HepG2 (cell line): ENCODE data around the gene FAAP100. TPM values are rescaled to one million over a fixed set of nuclear protein-coding genes. Genes with fewer than 3 reads are reported as not detected.

Experiments used
- ATAC-seq: fragments of 200-7000 bp; cut with Tn5 transposase; 3 replicates; pipeline ENCODE4 v1.9.1; 2020; ENCODE audit warnings: mild to moderate bottlenecking, moderate library complexity
- BruUV-seq: library from RNA; stranded (reverse); fragments of 400-500 nt; replicated peaks from 2 replicates; lab custom pipeline; 2021; lab: Mats Ljungman, UMichigan
- CTCF ChIA-PET: fragments of 300-600 bp; formaldehyde crosslinking; extraction: SDS; loops from one replicate; lab custom pipeline; 2021; ENCODE audit warnings: low total read pairs, inconsistent platforms, low intra/inter-chr PET ratio; lab: Yijun Ruan, JAX
- POLR2A ChIA-PET: fragments of 350-600 bp; sonication (Branson Sonifier 250); formaldehyde crosslinking; loops from one replicate; lab custom pipeline; 2020; ENCODE audit warnings: antibody characterized with exemption, inconsistent platforms; lab: Yijun Ruan, JAX
- DNase-seq: peaks from one replicate; pipeline ENCODE4 v3.0.0-alpha.2; 2015; ENCODE audit warnings: low spot score
- FAIRE-seq: peaks from 3 replicates; lab custom pipeline; 2011; peaks lifted over from hg19 to GRCh38; lab: Jason Lieb, UNC
- H2AFZ ChIP-seq: one replicate; pipeline ENCODE4 v1.6.1; 2011; ENCODE audit warnings: low read length, inconsistent platforms
- H3K27ac ChIP-seq: fragments of 300-600 bp; 3 replicates; pipeline ENCODE4 v1.8.0; 2011; ENCODE audit warnings: mixed run types, mild to moderate bottlenecking, mixed read lengths, low read length, inconsistent platforms; ENCODE audit not compliant: insufficient read depth; ENCODE audit errors: extremely low read length
- H3K27me3 ChIP-seq, 2 experiments: fragments of 200-600 bp in 1 of 2; 2 replicates in 1 of 2; 3 replicates in 1 of 2; pipeline versions ENCODE4 v1.6.0 to v1.8.0; 2011; ENCODE audit warnings: low read length in 2 of 2, mild to moderate bottlenecking in 2 of 2, moderate library complexity in 2 of 2, inconsistent platforms in 1 of 2; ENCODE audit not compliant: insufficient read depth in 2 of 2, control insufficient read depth in 1 of 2
- H3K36me3 ChIP-seq, 2 experiments: fragments of 200-600 bp in 1 of 2; replicated peaks in 1 of 2; 2 replicates in 1 of 2; 3 replicates in 1 of 2; pipeline versions ENCODE4 v1.5.1 to v1.8.0; 2011; ENCODE audit warnings: low read length in 2 of 2, inconsistent platforms in 1 of 2; ENCODE audit not compliant: insufficient read depth in 2 of 2, control insufficient read depth in 1 of 2
- H3K4me1 ChIP-seq: 2 replicates; pipeline ENCODE4 v1.5.1; 2012; ENCODE audit warnings: low read length, inconsistent platforms; ENCODE audit not compliant: insufficient read depth
- H3K4me2 ChIP-seq: 2 replicates; pipeline ENCODE4 v1.6.0; 2011; ENCODE audit warnings: low read depth, low read length, inconsistent platforms
- H3K4me3 ChIP-seq, 3 experiments: fragments of 200-600 bp in 1 of 3; sonication (generic), shearing (Covaris generic) in 1 of 3; replicated peaks in 1 of 3; 2 replicates each; pipeline ENCODE4 v1.5.1; 2011 to 2016; ENCODE audit warnings: low read length in 3 of 3, inconsistent platforms in 2 of 3, low read depth in 2 of 3, mild to moderate bottlenecking in 2 of 3, control low read depth in 1 of 3, mixed read lengths in 1 of 3; ENCODE audit not compliant: insufficient read depth in 1 of 3
- H3K79me2 ChIP-seq: one replicate; pipeline ENCODE4 v1.6.1; 2011; ENCODE audit warnings: low read length, inconsistent platforms; ENCODE audit not compliant: insufficient read depth
- H3K9ac ChIP-seq: 2 replicates; pipeline ENCODE4 v1.6.0; 2011; ENCODE audit warnings: mild to moderate bottlenecking, low read depth, low read length, inconsistent platforms; ENCODE audit not compliant: insufficient read depth
- H3K9me3 ChIP-seq: 2 replicates; pipeline ENCODE4 v1.5.1; 2012; ENCODE audit warnings: mild to moderate bottlenecking, low read length
- H4K20me1 ChIP-seq: 2 replicates; pipeline ENCODE4 v1.6.0; 2011; ENCODE audit warnings: inconsistent platforms, mild to moderate bottlenecking, low read length, moderate library complexity; ENCODE audit not compliant: insufficient read depth
- AFF4 ChIP-seq: sonication (generic); formaldehyde crosslinking; IDR thresholded peaks from 2 replicates; pipeline ENCODE4 v1.4.0; 2020; ENCODE audit warnings: missing genetic modification reagents
- ARNTL ChIP-seq: sonication (generic); formaldehyde crosslinking; IDR thresholded peaks from 2 replicates; pipeline ENCODE4 v1.4.0; 2020; ENCODE audit warnings: mild to moderate bottlenecking, missing genetic modification reagents
- MED1 ChIP-seq: sonication (generic); formaldehyde crosslinking; IDR thresholded peaks from 2 replicates; pipeline ENCODE4 v1.4.0; 2020; ENCODE audit warnings: missing genetic modification reagents
- MXD4 ChIP-seq: IDR thresholded peaks from 2 replicates; pipeline ENCODE4 v1.6.1; 2016; ENCODE audit warnings: mild to moderate bottlenecking, missing biosample characterization, missing genetic modification reagents
- NONO ChIP-seq, 2 experiments: fragments of 450-650 bp in 1 of 2; sonication (generic) in 1 of 2; formaldehyde crosslinking in 1 of 2; IDR thresholded peaks in 1 of 2; conservative IDR thresholded peaks in 1 of 2; 2 replicates each; pipeline versions ENCODE4 v1.6.1 to v1.8.0; 2017 to 2022; ENCODE audit warnings: mild to moderate bottlenecking in 1 of 2, missing genetic modification reagents in 1 of 2, moderate library complexity in 1 of 2
- PHF8 ChIP-seq: sonication (generic); formaldehyde crosslinking; IDR thresholded peaks from 2 replicates; pipeline ENCODE4 v1.5.0; 2020; ENCODE audit warnings: missing genetic modification reagents
- POLR2AphosphoS5 ChIP-seq: IDR thresholded peaks from 2 replicates; pipeline ENCODE4 v1.6.1; 2012; ENCODE audit warnings: low read depth, low read length
- RAD21 ChIP-seq: fragments of 450-650 bp; formaldehyde crosslinking; IDR thresholded peaks from 2 replicates; pipeline ENCODE4 v1.5.0; 2020; ENCODE audit warnings: mild to moderate bottlenecking
- RBM22 ChIP-seq: fragments of 200-400 bp; formaldehyde crosslinking; optimal IDR thresholded peaks from 2 replicates; pipeline ENCODE3; 2017; ENCODE audit warnings: mild to moderate bottlenecking, low read length, moderate library complexity
- ZNF30 ChIP-seq: sonication (generic); formaldehyde crosslinking; IDR thresholded peaks from 2 replicates; pipeline ENCODE4 v1.5.0; 2020; ENCODE audit warnings: mild to moderate bottlenecking, missing genetic modification reagents
- ZNF335 ChIP-seq: sonication (generic); formaldehyde crosslinking; IDR thresholded peaks from 2 replicates; pipeline ENCODE4 v1.4.0; 2020; ENCODE audit warnings: missing genetic modification reagents
- ZNF337 ChIP-seq: sonication (generic); formaldehyde crosslinking; IDR thresholded peaks from 2 replicates; pipeline ENCODE4 v1.5.1; 2020; ENCODE audit warnings: missing genetic modification reagents, low read depth, mild to moderate bottlenecking, borderline replicate concordance
- ZNF609 ChIP-seq: sonication (generic); formaldehyde crosslinking; IDR thresholded peaks from 2 replicates; pipeline ENCODE4 v1.4.0; 2020; ENCODE audit warnings: mild to moderate bottlenecking, missing genetic modification reagents, borderline replicate concordance
- WGBS: methylation state at CpG from one replicate; pipeline ENCODE4 v1.1.6; 2017; ENCODE audit warnings: low lambda C conversion rate; 5-methylcytosine and 5-hydroxymethylcytosine counted together
- in situ Hi-C: cut with HindIII; loops from 2 replicates; pipeline ENCODE4 v1.10.0; 2017; ENCODE audit warnings: low pct_unique_long_range_greater_than_20kb; ENCODE audit not compliant: extremely low pct_ligation_motif_present
- intact Hi-C: fragments of 100-400 bp; cut with micrococcal nuclease; formaldehyde crosslinking; loops from one replicate; pipeline ENCODE4 v1.10.0; 2022; ENCODE audit not compliant: unreplicated experiment
- polyA plus RNA-seq, 8 experiments: library from polyadenylated mRNA; depleted of rRNA in 3 of 8; stranded (reverse) in 7 of 8; unstranded in 1 of 8; fragments of >200 nt; fragmentation: Illumina TruSeq in 4 of 8; extraction: Trizol in 4 of 8; gene quantifications; 2 replicates each; pipeline versions ENCODE4 v1.2.1 to v1.2.3, GENCODE V29; 2011 to 2016; ENCODE audit warnings: low read depth in 4 of 8, missing spikeins in 1 of 8, mixed read lengths in 1 of 8; ENCODE audit not compliant: insufficient read depth in 1 of 8
- total RNA-seq, 5 experiments: library from RNA; depleted of rRNA; stranded (reverse); fragments of >200 nt; fragmentation: Illumina TruSeq; extraction: Trizol; gene quantifications; 2 replicates each; pipeline ENCODE4 v1.2.3, GENCODE V29; 2016; ENCODE audit warnings: low read depth in 1 of 5

Gene FAAP100
- total and polyA plus RNA-seq, 2 of the 13 experiments (the other 11 are each of a cell fraction or from before 2014, with no cell fraction given): 7.6 to 20.8 TPM

GRCh38 chr17:81511804-81512561 lies 40.2 kb downstream of the FAAP100 start:
- 2% methylated on average over 45 of the region's 62 CpGs for WGBS
- H3K4me1 ChIP-seq: peaks cover 61% of the 10 kb centered on the region
- ATAC-seq (no peak), DNase-seq (no peak), FAIRE-seq (no peak)
- H4K20me1 ChIP-seq: peaks cover 42% of the 10 kb centered on the region
- H3K4me3 ChIP-seq: peak overlapping the region; percentile 67 to 90 (median 75)
- peak overlapping the region; percentile 82 for H3K4me2 ChIP-seq
- H3K79me2 ChIP-seq: peaks cover 26% of the 10 kb centered on the region
- H3K27ac ChIP-seq: peak overlapping the region; percentile 65
- intact Hi-C loops: loop anchor here (10.0 kb wide), 1 partner anchor 117 kb away; the partner anchor contains the start of gene BAHCC1
- ChIA-PET CTCF (no interaction called here), POLR2A (interaction anchor here (0.7 to 4.3 kb wide), 16 partner anchors 9 to 289 kb away, joined by 3 to 27 read pairs (median 5); partner anchors contain the start of genes BAHCC1, CEP131, FAAP100 and SLC38A10)
- H3K9me3 ChIP-seq: no peaks in the 10 kb centered on the region
- H3K9ac ChIP-seq: peak overlapping the region; percentile 86
- no peaks in the 10 kb centered on the region; a peak in 1 of 5 replicates for H3K27me3 ChIP-seq
- in situ Hi-C loops: no loop called here
- peaks cover 14 to 23% of the 10 kb centered on the region in 2 experiments for H3K36me3 ChIP-seq
- no peak overlapping the region for H2AFZ ChIP-seq
- TSS peak; percentile 71 for BruUV-seq
- TF ChIP-seq ZNF609: peak; percentile 24; the same call in 1 of the 2 replicates
- 0 out of 2 replicates have a peak, but pooled peaks have one; percentile 77 for TF ChIP-seq ZNF30 (CRISPR knock-in tag)
- 0 out of 2 replicates have a peak, but pooled peaks have one; percentile 43 for TF ChIP-seq ZNF335 (CRISPR knock-in tag)
- 0 out of 2 replicates have a peak, but pooled peaks have one; percentile 56 for TF ChIP-seq ARNTL (CRISPR knock-in tag)
- TF ChIP-seq POLR2AphosphoS5: no peak; the same call in 1 of the 2 replicates
- TF ChIP-seq MED1 (CRISPR knock-in tag): 0 out of 2 replicates have a peak, but pooled peaks have one; percentile 19
- TF ChIP-seq RBM22: peak; percentile 69
- no peak for TF ChIP-seq NONO (IDR thresholded peaks at IDR 0.05)
- TF ChIP-seq NONO (CRISPR knock-in tag; conservative IDR thresholded peaks at IDR 0.05): peak; percentile 77
- peak; percentile 28; the same call in 1 of the 2 replicates for TF ChIP-seq AFF4 (CRISPR knock-in tag)
- TF ChIP-seq MXD4 (CRISPR knock-in tag): 0 out of 2 replicates have a peak, but pooled peaks have one; percentile 4
- peak; percentile 19; the same call in 1 of the 2 replicates for TF ChIP-seq RAD21 (CRISPR knock-in tag)
- peak; percentile 46 for TF ChIP-seq PHF8
- TF ChIP-seq ZNF337 (CRISPR knock-in tag): no peak
